ENCODE data around the gene SLC12A1.
A peak's percentile ranks its signal among the peaks of the same experiment; 100 is the strongest.

SLC12A1 gene

GRCh38 chr15:48336940-48337339 is 130.8 kb downstream of the SLC12A1 start:
- H3K27ac ChIP-seq, result no peak overlapping the region

GRCh38 chr15:48337607-48338006 is 131.5 kb downstream of the SLC12A1 start:
- Histone ChIP-seq H3K36me3 (peaks cover 66% of the 10 kb centered on the region), H3K27me3 (ENCODE audit: insufficient read depth, low read depth, severe bottlenecking) (no peaks in the 10 kb centered on the region), H3K27ac (no peak overlapping the region), H3K4me3 (ENCODE audit: low read depth, low read length) (no peak overlapping the region), H3K9me3 (ENCODE audit: severe bottlenecking) (no peaks in the 10 kb centered on the region)
- no peak for TF ChIP-seq CTCF (IDR thresholded peaks at IDR 0.05; ENCODE audit: low read depth, low read length)
- no peak for DNase-seq

More at GRCh38 chr15:48336940-48337339, 130.8 kb downstream of the SLC12A1 start:
- H3K4me3 ChIP-seq (ENCODE audit: low read depth, low read length), result no peak overlapping the region
- H3K9me3 ChIP-seq (ENCODE audit: severe bottlenecking), result no peaks in the 10 kb centered on the region
- DNase-seq, result peak; percentile 25
- TF ChIP-seq CTCF (IDR thresholded peaks at IDR 0.05; ENCODE audit: low read depth, low read length), result peak; percentile 61
- H3K27me3 ChIP-seq (ENCODE audit: insufficient read depth, low read depth, severe bottlenecking), result no peaks in the 10 kb centered on the region
- peaks cover 64% of the 10 kb centered on the region for H3K36me3 ChIP-seq

- H3K36me3 ChIP-seq, result peaks cover 60% of the 10 kb centered on the region
- H3K4me3 ChIP-seq (ENCODE audit: low read depth, low read length), result no peak overlapping the region
- TF ChIP-seq CTCF (IDR thresholded peaks at IDR 0.05; ENCODE audit: low read depth, low read length), result no peak
- no peak for DNase-seq
- no peaks in the 10 kb centered on the region for H3K9me3 ChIP-seq (ENCODE audit: severe bottlenecking)
- no peaks in the 10 kb centered on the region for H3K27me3 ChIP-seq (ENCODE audit: insufficient read depth, low read depth, severe bottlenecking)
- H3K27ac ChIP-seq, result no peak overlapping the region
Observed at GRCh38 chr15:48340111-48340510, 134.0 kb downstream of the SLC12A1 start.

- no peak for TF ChIP-seq CTCF (IDR thresholded peaks at IDR 0.05; ENCODE audit: low read depth, low read length)
- no peak overlapping the region for H3K4me3 ChIP-seq (ENCODE audit: low read depth, low read length)
Observed at GRCh38 chr15:48343865-48344264, 137.8 kb downstream of the SLC12A1 start.

GRCh38 chr15:48345516-48345915 is 139.4 kb downstream of the SLC12A1 start:
- no peaks in the 10 kb centered on the region for H3K27me3 ChIP-seq (ENCODE audit: insufficient read depth, low read depth, severe bottlenecking)
- DNase-seq, result no peak
- H3K36me3 ChIP-seq, result peaks cover 26% of the 10 kb centered on the region
- no peaks in the 10 kb centered on the region for H3K9me3 ChIP-seq (ENCODE audit: severe bottlenecking)
- no peak overlapping the region for H3K4me3 ChIP-seq (ENCODE audit: low read depth, low read length)
- H3K27ac ChIP-seq, result no peak overlapping the region
- TF ChIP-seq CTCF (IDR thresholded peaks at IDR 0.05; ENCODE audit: low read depth, low read length), result no peak

More at GRCh38 chr15:48343865-48344264, 137.8 kb downstream of the SLC12A1 start:
- H3K9me3 ChIP-seq (ENCODE audit: severe bottlenecking), result no peaks in the 10 kb centered on the region
- no peak for DNase-seq
- peaks cover 32% of the 10 kb centered on the region for H3K36me3 ChIP-seq
- no peak overlapping the region for H3K27ac ChIP-seq
- no peaks in the 10 kb centered on the region for H3K27me3 ChIP-seq (ENCODE audit: insufficient read depth, low read depth, severe bottlenecking)

- Histone ChIP-seq H3K9me3 (ENCODE audit: severe bottlenecking) (no peaks in the 10 kb centered on the region), H3K27ac (no peak overlapping the region), H3K27me3 (ENCODE audit: insufficient read depth, low read depth, severe bottlenecking) (no peaks in the 10 kb centered on the region), H3K36me3 (no peaks in the 10 kb centered on the region), H3K4me3 (ENCODE audit: low read depth, low read length) (no peak overlapping the region)
- DNase-seq, result peak; percentile 66
- TF ChIP-seq CTCF (IDR thresholded peaks at IDR 0.05; ENCODE audit: low read depth, low read length), result peak; percentile 66
Observed at GRCh38 chr15:48352474-48353072, 146.5 kb downstream of the SLC12A1 start.
